HepG2 (cell line): Measurements from ENCODE around the gene SURF1. TPM values are rescaled to one million over a fixed set of nuclear protein-coding genes. Genes with fewer than 3 reads are reported as not detected.

Experiments used
- CBX2 ChIP-seq, 2 experiments: fragments of 200-600 bp in 1 of 2; sonication (generic); formaldehyde crosslinking in 1 of 2; IDR thresholded peaks; 2 replicates each; pipeline versions ENCODE4 v1.7.0 to v1.8.1; 2018 to 2022; ENCODE audit warnings: low read depth in 2 of 2, low read length in 1 of 2, mild to moderate bottlenecking in 1 of 2, missing genetic modification reagents in 1 of 2
- GLI4 ChIP-seq: sonication (generic); formaldehyde crosslinking; IDR thresholded peaks from 2 replicates; pipeline ENCODE4 v1.5.1; 2020; ENCODE audit warnings: missing genetic modification reagents, mild to moderate bottlenecking, moderate library complexity, borderline replicate concordance
- HNF4A ChIP-seq: sonication (generic); formaldehyde crosslinking; IDR thresholded peaks from 2 replicates; pipeline ENCODE4 v1.4.0; 2020; ENCODE audit warnings: missing genetic modification reagents
- HNRNPLL ChIP-seq: fragments of 200-400 bp; formaldehyde crosslinking; IDR thresholded peaks from 2 replicates; pipeline ENCODE4 v1.6.1; 2017; ENCODE audit warnings: mild to moderate bottlenecking, low read depth, low read length; ENCODE audit not compliant: poor library complexity, severe bottlenecking
- IKZF1 ChIP-seq: fragments of 450-650 bp; IDR thresholded peaks from 2 replicates; pipeline ENCODE4 v1.7.1; 2016
- KDM3A ChIP-seq: IDR thresholded peaks from 2 replicates; pipeline ENCODE4 v1.6.1; 2018; ENCODE audit warnings: low read depth, missing compliant biosample characterization
- KMT2B ChIP-seq: IDR thresholded peaks from 2 replicates; pipeline ENCODE4 v1.6.1; 2016; ENCODE audit warnings: missing genetic modification reagents, missing compliant biosample characterization
- NR2C2 ChIP-seq: sonication (generic); formaldehyde crosslinking; IDR thresholded peaks from 2 replicates; pipeline ENCODE4 v1.4.0; 2020; ENCODE audit warnings: missing genetic modification reagents, mild to moderate bottlenecking, moderate library complexity, borderline replicate concordance
- PCBP2 ChIP-seq: fragments of 200-400 bp; formaldehyde crosslinking; optimal IDR thresholded peaks from 2 replicates; pipeline ENCODE3; 2018; ENCODE audit warnings: low read length, low read depth; ENCODE audit not compliant: poor library complexity, severe bottlenecking
- SIN3A ChIP-seq: IDR thresholded peaks from 2 replicates; pipeline ENCODE4 v1.6.1; 2011; ENCODE audit warnings: low read depth, mild to moderate bottlenecking, control low read depth, low read length, borderline replicate concordance
- SIX4 ChIP-seq: sonication (generic); formaldehyde crosslinking; IDR thresholded peaks from 2 replicates; pipeline ENCODE4 v1.4.0; 2020; ENCODE audit warnings: missing genetic modification reagents
- SNRNP70 ChIP-seq: fragments of 200-400 bp; formaldehyde crosslinking; IDR thresholded peaks from 2 replicates; pipeline ENCODE4 v1.6.1; 2017; ENCODE audit warnings: mild to moderate bottlenecking, low read depth, low read length, moderate library complexity
- ZNF143 ChIP-seq: sonication (generic); formaldehyde crosslinking; IDR thresholded peaks from 2 replicates; pipeline ENCODE4 v1.4.0; 2020; ENCODE audit warnings: missing genetic modification reagents
- ZNF761 ChIP-seq: sonication (generic); formaldehyde crosslinking; conservative IDR thresholded peaks from 2 replicates; pipeline ENCODE4 v1.4.0; 2020; ENCODE audit warnings: mild to moderate bottlenecking, missing genetic modification reagents
- ZNF768 ChIP-seq: sonication (generic); formaldehyde crosslinking; IDR thresholded peaks from 2 replicates; pipeline ENCODE4 v1.4.0; 2020; ENCODE audit warnings: missing genetic modification reagents
- polyA plus RNA-seq, 8 experiments: library from polyadenylated mRNA; depleted of rRNA in 3 of 8; stranded (reverse) in 7 of 8; unstranded in 1 of 8; fragments of >200 nt; fragmentation: Illumina TruSeq in 4 of 8; extraction: Trizol in 4 of 8; gene quantifications; 2 replicates each; pipeline versions ENCODE4 v1.2.1 to v1.2.3, GENCODE V29; 2011 to 2016; ENCODE audit warnings: low read depth in 4 of 8, missing spikeins in 1 of 8, mixed read lengths in 1 of 8; ENCODE audit not compliant: insufficient read depth in 1 of 8
- total RNA-seq, 5 experiments: library from RNA; depleted of rRNA; stranded (reverse); fragments of >200 nt; fragmentation: Illumina TruSeq; extraction: Trizol; gene quantifications; 2 replicates each; pipeline ENCODE4 v1.2.3, GENCODE V29; 2016; ENCODE audit warnings: low read depth in 1 of 5
- TF ChIP-seq, protein P1 (sequence below): sonication (generic); formaldehyde crosslinking; IDR thresholded peaks from one replicate; pipeline ENCODE4 v1.5.1; 2020; ENCODE audit warnings: mild to moderate bottlenecking, missing genetic modification reagents; ENCODE audit errors: not compliant biosample characterization
- TF ChIP-seq, protein P2 (sequence below): sonication (generic); formaldehyde crosslinking; IDR thresholded peaks from 2 replicates; pipeline ENCODE4 v1.8.1; 2023; ENCODE audit warnings: mild to moderate bottlenecking, moderate library complexity, missing genetic modification reagents
- TF ChIP-seq, protein P3 (sequence below): sonication (generic); formaldehyde crosslinking; IDR thresholded peaks from 2 replicates; pipeline ENCODE4 v1.5.0; 2020; ENCODE audit warnings: missing genetic modification reagents

Gene SURF1
- total and polyA plus RNA-seq, 2 of the 13 experiments (the other 11 are each of a cell fraction or from before 2014, with no cell fraction given), result 17.8 to 40.7 TPM

DNA sequence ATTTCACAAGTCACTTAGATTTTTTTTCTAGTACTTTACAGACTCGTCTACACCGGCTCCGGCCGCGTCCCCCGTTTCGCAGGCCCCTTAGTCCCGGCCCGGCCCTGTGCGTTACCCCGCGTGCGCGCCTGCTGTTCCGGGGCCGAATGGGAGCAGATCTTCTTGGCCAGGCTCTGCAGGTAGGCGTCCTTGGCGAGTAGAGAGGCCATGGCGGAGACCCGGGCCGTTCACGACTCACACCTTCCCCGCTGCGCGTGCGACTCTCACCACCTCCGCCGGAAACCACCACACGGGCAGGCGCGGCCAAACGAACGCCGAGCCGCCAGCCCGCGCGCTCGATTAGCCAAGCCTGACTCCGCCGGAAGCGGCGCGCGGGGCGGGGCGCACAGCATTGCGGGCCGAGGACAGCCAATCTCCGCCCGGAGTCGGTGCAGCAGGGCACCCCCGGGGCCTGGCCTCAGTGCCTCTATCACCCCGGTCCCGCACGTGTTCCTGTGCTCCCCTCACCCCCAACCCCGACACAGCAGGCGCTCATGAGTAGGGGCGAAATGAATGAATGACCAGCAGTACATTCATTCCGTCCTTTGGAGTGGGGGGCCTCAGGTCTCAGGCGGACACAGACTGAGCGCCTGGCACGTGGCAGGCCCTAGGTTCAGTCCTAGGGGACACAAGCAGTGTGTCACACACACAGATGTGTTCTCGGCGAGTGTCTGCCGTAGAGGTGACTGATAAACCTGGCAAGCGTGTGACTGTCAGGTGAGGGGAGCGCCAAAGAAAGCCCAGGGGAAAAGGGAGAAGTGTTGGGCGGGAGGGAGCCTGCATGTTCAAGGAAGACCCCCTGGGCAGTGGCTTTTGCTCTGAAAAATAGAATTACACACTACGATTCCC lies 20.1 kb downstream of the SURF1 start, which contains the start of gene SURF6 (continued):
- TF ChIP-seq, protein P1, sequence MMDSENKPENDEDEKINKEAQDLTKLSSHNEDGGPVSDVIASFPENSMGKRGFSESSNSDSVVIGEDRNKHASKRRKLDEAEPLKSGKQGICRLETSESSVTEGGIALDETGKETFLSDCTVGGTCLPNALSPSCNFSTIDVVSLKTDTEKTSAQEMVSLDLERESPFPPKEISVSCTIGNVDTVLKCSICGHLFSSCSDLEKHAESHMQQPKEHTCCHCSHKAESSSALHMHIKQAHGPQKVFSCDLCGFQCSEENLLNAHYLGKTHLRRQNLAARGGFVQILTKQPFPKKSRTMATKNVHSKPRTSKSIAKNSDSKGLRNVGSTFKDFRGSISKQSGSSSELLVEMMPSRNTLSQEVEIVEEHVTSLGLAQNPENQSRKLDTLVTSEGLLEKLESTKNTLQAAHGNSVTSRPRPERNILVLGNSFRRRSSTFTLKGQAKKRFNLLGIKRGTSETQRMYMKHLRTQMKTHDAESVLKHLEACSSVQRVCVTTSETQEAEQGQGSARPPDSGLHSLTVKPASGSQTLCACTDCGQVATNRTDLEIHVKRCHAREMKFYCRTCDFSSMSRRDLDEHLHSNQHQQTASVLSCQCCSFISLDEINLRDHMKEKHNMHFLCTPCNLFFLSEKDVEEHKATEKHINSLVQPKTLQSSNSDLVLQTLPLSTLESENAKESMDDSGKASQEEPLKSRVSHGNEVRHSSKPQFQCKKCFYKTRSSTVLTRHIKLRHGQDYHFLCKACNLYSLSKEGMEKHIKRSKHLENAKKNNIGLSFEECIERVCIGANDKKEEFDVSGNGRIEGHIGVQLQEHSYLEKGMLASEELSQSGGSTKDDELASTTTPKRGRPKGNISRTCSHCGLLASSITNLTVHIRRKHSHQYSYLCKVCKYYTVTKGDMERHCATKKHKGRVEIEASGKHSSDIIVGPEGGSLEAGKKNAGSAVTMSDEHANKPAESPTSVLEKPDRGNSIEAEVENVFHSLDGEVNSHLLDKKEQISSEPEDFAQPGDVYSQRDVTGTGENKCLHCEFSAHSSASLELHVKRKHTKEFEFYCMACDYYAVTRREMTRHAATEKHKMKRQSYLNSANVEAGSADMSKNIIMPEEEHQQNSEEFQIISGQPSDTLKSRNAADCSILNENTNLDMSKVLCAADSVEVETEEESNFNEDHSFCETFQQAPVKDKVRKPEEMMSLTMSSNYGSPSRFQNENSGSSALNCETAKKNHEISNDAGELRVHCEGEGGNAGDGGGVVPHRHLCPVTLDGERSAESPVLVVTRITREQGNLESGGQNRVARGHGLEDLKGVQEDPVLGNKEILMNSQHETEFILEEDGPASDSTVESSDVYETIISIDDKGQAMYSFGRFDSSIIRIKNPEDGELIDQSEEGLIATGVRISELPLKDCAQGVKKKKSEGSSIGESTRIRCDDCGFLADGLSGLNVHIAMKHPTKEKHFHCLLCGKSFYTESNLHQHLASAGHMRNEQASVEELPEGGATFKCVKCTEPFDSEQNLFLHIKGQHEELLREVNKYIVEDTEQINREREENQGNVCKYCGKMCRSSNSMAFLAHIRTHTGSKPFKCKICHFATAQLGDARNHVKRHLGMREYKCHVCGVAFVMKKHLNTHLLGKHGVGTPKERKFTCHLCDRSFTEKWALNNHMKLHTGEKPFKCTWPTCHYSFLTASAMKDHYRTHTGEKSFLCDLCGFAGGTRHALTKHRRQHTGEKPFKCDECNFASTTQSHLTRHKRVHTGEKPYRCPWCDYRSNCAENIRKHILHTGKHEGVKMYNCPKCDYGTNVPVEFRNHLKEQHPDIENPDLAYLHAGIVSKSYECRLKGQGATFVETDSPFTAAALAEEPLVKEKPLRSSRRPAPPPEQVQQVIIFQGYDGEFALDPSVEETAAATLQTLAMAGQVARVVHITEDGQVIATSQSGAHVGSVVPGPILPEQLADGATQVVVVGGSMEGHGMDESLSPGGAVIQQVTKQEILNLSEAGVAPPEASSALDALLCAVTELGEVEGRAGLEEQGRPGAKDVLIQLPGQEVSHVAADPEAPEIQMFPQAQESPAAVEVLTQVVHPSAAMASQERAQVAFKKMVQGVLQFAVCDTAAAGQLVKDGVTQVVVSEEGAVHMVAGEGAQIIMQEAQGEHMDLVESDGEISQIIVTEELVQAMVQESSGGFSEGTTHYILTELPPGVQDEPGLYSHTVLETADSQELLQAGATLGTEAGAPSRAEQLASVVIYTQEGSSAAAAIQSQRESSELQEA (CRISPR knock-in tag), result peak; percentile 75
- TF ChIP-seq HNF4A (0 out of 2 replicates have a peak, but pooled peaks have one; percentile 36), SIX4 (peak; percentile 24; the same call in 1 of the 2 replicates), KMT2B (peak; percentile 97), KDM3A (CRISPR knock-in tag) (peak; percentile 89), HNRNPLL (peak; percentile 73), CBX2 (IDR thresholded peaks at IDR 0.05; ENCODE audit: low read depth, low read length) (no peak), CBX2 (CRISPR knock-in tag; IDR thresholded peaks at IDR 0.05; ENCODE audit: low read depth) (no peak), ZNF768 (CRISPR knock-in tag) (peak; percentile 84; the same call in 1 of the 2 replicates), IKZF1 (no peak), NR2C2 (CRISPR knock-in tag) (peak; percentile 89), GLI4 (CRISPR knock-in tag) (no peak), SNRNP70 (no peak), PCBP2 (no peak), ZNF761 (CRISPR knock-in tag) (peak; percentile 88; the same call in 1 of the 2 replicates), ZNF143 (CRISPR knock-in tag) (peak; percentile 79), SIN3A (peak; percentile 84; the same call in 1 of the 2 replicates)
- TF ChIP-seq, protein P2, sequence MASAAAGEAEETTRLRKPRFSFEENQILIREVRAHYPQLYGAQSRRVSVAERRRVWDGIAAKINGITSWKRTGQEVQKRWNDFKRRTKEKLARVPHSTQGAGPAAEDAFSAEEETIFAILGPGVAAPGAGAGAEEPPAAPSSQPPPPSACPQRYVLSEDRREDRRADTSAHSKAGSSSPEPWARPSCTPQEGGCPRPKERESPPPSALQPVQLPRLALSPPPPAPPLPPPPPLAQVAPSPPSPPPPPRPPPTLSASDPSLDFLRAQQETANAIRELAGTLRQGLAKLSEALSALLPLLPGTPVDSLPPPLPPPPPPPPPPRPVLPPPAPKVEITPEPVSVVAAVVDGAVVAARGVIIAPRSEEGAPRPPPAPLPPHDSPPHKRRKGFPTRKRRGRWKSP (CRISPR knock-in tag), result peak; percentile 77; the same call in 1 of the 2 replicates
- TF ChIP-seq, protein P3, sequence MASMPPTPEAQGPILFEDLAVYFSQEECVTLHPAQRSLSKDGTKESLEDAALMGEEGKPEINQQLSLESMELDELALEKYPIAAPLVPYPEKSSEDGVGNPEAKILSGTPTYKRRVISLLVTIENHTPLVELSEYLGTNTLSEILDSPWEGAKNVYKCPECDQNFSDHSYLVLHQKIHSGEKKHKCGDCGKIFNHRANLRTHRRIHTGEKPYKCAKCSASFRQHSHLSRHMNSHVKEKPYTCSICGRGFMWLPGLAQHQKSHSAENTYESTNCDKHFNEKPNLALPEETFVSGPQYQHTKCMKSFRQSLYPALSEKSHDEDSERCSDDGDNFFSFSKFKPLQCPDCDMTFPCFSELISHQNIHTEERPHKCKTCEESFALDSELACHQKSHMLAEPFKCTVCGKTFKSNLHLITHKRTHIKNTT (CRISPR knock-in tag), result no peak
